NCI-H2196 (cell line): ENCODE measurements around the gene CABP7.

Experiments
- DNase-seq: peaks from one replicate; lab custom pipeline; 2025; ENCODE audit not compliant: unreplicated experiment; lab: John Stamatoyannopoulos, UW

CABP7 gene

DNA sequence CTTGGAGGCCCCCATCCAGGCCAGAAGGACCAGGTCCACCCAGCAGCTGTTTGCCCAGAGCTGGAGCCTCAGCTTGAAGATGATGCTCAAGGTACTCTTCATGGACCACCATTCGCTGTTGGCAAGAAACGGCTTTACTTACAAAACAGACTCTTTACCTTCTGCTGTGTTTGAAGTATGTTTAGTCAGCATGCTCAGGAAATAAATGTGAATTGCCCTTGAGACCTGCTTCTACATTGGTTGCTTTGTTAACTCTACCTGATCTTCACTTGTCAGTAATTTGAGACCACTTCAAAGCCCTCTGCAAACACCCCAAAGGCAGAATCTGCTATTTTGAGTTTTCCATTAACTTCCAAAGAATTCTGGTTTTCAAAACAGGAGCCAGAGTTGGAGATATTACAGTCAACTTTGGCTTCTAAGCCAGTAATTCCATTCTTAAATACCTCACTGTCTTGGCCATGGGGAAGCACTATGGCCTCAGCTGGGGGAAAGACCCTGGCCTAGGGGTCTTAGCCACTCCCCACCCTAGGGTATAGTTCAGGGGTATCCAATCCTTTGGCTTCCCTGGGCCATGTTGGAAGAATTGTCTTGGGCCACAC lies 50.0 kb downstream of the CABP7 start:
- no peak for DNase-seq

DNA sequence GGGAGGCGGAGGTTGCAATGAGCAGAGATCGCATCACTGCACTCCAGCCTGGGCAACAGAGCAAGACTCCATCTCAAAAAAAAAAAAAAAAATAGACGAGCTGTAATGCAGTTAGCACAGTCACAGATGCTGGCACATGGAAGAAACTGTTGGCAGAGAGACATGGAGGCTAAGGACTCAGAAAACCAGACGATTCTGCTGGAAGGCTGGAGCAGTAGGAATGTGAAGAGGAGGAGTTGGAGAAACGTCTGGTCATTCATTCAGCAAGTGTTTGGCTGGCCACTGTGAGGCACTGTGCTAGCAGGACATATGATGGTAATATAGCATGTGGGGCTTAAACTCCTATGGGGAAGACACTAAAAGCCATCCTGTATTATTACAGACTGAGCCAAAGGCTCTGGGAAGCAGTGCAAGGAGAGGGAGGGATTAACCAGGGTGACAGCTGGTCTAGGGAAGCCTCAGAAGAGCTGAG lies 52.4 kb downstream of the CABP7 start:
- peak; percentile 4 for DNase-seq

DNA sequence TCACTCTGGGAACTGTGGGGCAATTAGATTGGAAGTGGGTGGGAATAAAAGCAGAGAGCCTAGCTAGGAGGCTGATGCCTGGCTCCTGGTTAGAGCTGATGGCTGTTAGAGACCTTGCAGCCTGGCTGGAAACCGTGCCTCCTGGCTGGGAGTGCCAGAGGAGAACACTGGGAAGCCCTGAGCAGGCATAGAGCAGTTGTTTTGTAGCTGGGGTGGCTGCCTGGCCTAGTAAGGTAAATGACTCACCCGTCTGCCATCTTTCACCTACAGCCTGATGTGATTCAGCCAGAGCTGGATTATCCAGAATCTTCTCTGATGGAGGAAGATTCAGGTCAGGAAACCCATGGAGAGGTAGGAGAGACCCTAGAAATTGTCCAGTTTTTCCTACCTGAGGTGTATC lies 53.4 kb downstream of the CABP7 start:
- no peak for DNase-seq

DNA sequence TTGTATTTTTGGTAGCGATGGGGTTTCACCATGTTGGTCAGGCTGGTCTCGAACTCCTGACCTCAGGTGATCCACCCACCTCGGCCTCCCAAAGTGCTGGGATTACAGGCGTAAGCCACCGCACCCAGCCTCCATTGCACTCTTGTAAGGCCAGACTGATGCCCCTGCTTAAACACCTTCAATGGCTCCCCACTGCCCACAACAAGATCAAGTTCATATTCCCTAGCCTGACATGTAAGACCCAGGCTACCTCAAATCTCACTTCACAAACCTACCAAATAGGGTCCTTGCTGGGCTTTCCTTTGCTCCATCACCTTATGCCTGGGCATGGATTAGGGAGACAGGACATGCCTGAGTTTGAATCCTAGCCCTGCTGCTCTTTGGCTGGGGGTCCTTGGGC lies 60.4 kb downstream of the CABP7 start:
- DNase-seq: no peak

DNA sequence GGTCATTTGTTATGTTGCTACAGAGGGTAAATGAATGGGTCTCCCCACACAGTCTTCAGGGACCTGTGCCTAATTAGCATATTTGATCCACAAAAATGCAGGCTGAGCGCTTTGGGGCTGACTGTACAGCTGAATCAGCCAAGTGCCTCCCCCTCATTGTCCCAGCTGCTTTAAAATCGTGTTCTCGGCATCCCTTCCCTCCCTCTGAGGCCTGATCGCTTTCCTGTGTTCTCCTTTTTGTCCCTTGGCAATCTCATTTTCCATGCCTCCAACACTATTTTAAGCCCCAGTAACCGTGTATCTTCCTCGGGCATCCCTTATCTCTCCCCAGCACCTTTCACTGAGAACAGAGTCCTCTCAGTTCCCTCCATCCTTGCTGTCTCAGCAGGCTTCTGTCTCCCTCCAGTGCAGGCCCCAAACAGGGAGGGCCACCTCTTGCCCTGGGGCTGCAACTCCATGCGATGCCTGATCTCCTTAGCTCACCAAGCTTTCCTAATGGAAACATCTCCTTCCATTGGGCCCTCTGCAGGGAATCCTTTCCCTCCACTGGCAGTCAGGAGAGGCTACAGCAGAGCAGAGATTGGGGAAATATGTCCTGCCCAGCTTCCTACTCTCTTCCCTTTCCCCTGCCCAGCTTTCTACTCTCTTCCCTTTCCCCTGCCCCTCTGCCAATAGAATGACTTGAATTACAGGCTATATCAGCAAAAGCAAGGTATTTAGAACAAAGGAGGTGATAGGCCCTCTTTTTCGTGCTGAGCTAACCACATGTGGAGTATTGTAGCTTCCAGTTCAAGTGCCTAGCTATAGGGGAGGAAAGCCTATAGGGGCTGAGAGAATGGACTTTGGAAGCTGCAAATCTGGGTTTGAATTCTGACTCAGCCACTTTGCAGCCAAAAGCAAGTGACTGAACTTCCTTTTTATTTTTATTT lies 61.2 kb downstream of the CABP7 start:
- DNase-seq: no peak
